ENCODE data around the gene BEND3. TPM values are rescaled to one million over a fixed set of nuclear protein-coding genes. Genes with fewer than 3 reads are reported as not detected.
"Not testable (repeated sequence)": the region's sequence is repeated elsewhere in the genome, so short reads cannot be mapped to it uniquely, and the experiment has no call there.

BEND3 gene
- polyA plus RNA-seq, 2 of the 4 experiments (the other 2 are of a cell fraction), result 2.2 to 2.3 TPM

GRCh38 chr6:107120404-107120803 lies 5.1 kb upstream of the BEND3 start:
- H3K9me3 ChIP-seq, result no peaks in the 10 kb centered on the region
- TF ChIP-seq EP300 (IDR thresholded peaks at IDR 0.05) (no peak), E2F6 (IDR thresholded peaks at IDR 0.05; ENCODE audit: borderline replicate concordance, low read depth) (no peak)
- H3K4me2 ChIP-seq, result no peak overlapping the region
- H3K4me3 ChIP-seq, result no peak overlapping the region
- FAIRE-seq (no peak), DNase-seq (ENCODE audit: low read depth in 1 of 2, low spot score in 1 of 2) (no peak), ATAC-seq (no peak)
- peaks cover 5% of the 10 kb centered on the region for H3K4me1 ChIP-seq
- 84% methylated on average over 4 of the region's 4 CpGs for WGBS (ENCODE audit: missing lambda C conversion rate)
- CTCF ChIA-PET, result interaction anchor here (0.7 to 1.4 kb wide), 3 partner anchors 9 to 785 kb away, joined by 3 to 7 read pairs (median 4); no protein-coding TSS in a partner anchor
- H3K27ac ChIP-seq, result no peak overlapping the region
- POLR2A ChIA-PET, result no interaction called here

GRCh38 chr6:107118976-107119375 lies 3.7 kb upstream of the BEND3 start:
- Histone ChIP-seq H3K4me2 (no peak overlapping the region), H3K4me1 (peaks cover 5% of the 10 kb centered on the region), H3K27ac (no peak overlapping the region), H3K4me3 (no peak overlapping the region), H3K9me3 (no peaks in the 10 kb centered on the region)
- ChIA-PET CTCF (interaction anchor here (0.7 kb wide), 1 partner anchor 91 kb away, joined by 3 read pairs; no protein-coding TSS in a partner anchor), POLR2A (no interaction called here)
- no peak for ATAC-seq
- no peak for DNase-seq (ENCODE audit: low read depth in 1 of 2, low spot score in 1 of 2)
- no peak for TF ChIP-seq HDAC2 (IDR thresholded peaks at IDR 0.05)
- no peak for TF ChIP-seq ZNF302 (CRISPR knock-in tag; IDR thresholded peaks at IDR 0.05)
- TF ChIP-seq, protein P1, sequence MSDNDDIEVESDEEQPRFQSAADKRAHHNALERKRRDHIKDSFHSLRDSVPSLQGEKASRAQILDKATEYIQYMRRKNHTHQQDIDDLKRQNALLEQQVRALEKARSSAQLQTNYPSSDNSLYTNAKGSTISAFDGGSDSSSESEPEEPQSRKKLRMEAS (IDR thresholded peaks at IDR 0.05), result no peak
- TF ChIP-seq RCOR1 (IDR thresholded peaks at IDR 0.05; ENCODE audit: low read depth, low read length), result no peak
- no peak for TF ChIP-seq ATOH8 (CRISPR knock-in tag; IDR thresholded peaks at IDR 0.05; ENCODE audit: low read depth)
- 80% methylated on average over 2 of the region's 2 CpGs for WGBS (ENCODE audit: missing lambda C conversion rate)
- no peak for FAIRE-seq

GRCh38 chr6:107118540-107118939 lies 3.2 kb upstream of the BEND3 start:
- H3K4me2 ChIP-seq; FAIRE-seq; POLR2A ChIA-PET; CTCF ChIA-PET; ATAC-seq; H3K4me3 ChIP-seq; H3K4me1 ChIP-seq; H3K27ac ChIP-seq; DNase-seq (ENCODE audit: low read depth in 1 of 2, low spot score in 1 of 2); H3K9me3 ChIP-seq: not testable (repeated sequence)
- WGBS (ENCODE audit: missing lambda C conversion rate), result 74% methylated on average over 9 of the region's 9 CpGs

DNA sequence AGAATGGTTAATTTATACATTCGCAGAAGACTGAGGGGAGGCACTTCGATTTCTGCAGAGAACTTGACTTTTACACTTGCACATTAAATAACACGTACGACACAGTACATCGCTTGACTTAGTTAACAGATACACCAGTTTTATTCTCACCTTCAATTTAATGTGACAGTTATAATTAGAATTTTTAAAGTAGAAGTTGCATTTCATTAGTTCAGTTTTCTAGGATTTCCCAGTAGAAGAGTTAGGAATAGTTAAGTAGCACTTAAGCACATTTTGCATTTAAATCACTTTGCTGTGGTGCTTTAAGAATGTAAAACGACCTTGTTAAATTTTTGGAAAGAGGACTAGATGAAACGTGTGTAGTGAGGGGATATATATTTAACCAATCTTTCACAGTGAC lies 1.6 kb upstream of the BEND3 start:
- no peak overlapping the region for H3K4me3 ChIP-seq
- FAIRE-seq, result no peak

DNA sequence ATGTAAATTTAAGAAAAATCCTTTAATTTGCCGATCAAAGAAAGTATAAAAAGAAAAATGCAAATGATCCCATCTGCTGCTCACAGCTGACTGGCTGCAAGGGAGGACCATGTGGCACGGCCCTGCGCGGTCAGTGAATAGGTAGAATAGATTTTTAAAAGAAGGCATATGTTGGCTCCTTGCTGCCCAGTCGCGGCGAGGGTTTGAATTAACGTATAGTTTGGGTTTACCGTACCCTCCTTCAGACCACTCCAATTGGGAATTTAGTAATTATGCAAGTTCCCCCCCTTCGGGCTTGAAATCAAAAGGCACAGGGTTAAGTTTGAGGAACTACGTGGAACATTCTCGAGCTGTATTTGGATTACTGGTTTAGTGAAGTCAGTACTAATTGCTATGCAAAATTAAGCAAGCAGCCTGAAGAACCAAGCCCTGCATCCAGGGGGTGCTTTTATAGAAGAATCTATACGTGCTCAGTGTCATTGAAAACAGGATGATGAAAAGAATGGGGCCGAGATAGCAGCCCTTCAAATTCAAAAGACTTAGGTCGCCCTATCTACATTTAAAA lies 1.1 kb upstream of the BEND3 start:
- TF ChIP-seq, protein P1 (IDR thresholded peaks at IDR 0.05), result peak; percentile 17; the same call in 1 of the 2 replicates
- TF ChIP-seq EHF (CRISPR knock-in tag; IDR thresholded peaks at IDR 0.05) (no peak), E2F6 (IDR thresholded peaks at IDR 0.05; ENCODE audit: borderline replicate concordance, low read depth) (0 out of 2 replicates have a peak, but pooled peaks have one; percentile 5), KDM1A (IDR thresholded peaks at IDR 0.05; ENCODE audit: low read depth) (no peak)
- peak overlapping the region; percentile 97 for H3K4me3 ChIP-seq
- ATAC-seq (peak in 1 of 2 experiments; percentile 66; a peak in 3 of 6 replicates), FAIRE-seq (no peak), DNase-seq (ENCODE audit: low read depth in 1 of 2, low spot score in 1 of 2) (peak in 1 of 2 experiments; percentile 18)
- H3K27ac ChIP-seq, result peak overlapping the region; percentile 97 to 100
- H3K9me3 ChIP-seq, result no peaks in the 10 kb centered on the region
- H3K4me1 ChIP-seq, result peaks cover 10% of the 10 kb centered on the region
- peak overlapping the region; percentile 81 for H3K4me2 ChIP-seq
- CTCF ChIA-PET, result interaction anchor here (1.0 kb wide), 3 partner anchors 10 to 342 kb away, joined by 3 to 7 read pairs (median 3); no protein-coding TSS in a partner anchor
- 59% methylated on average over 15 of the region's 15 CpGs for WGBS (ENCODE audit: missing lambda C conversion rate)
- POLR2A ChIA-PET, result interaction anchor here (1.1 to 1.2 kb wide), 2 partner anchors 343 to 840 kb away, joined by 3 to 5 read pairs; partner anchors contain the start of gene PDSS2

More for the DNA sequence above, 1.6 kb upstream of the BEND3 start:
- DNase-seq (ENCODE audit: low read depth in 1 of 2, low spot score in 1 of 2) (no peak), ATAC-seq (no peak)
- WGBS (ENCODE audit: missing lambda C conversion rate), result 78% methylated on average over 7 of the region's 7 CpGs
- Histone ChIP-seq H3K9me3 (no peaks in the 10 kb centered on the region), H3K27ac (no peak overlapping the region), H3K4me1 (peaks cover 10% of the 10 kb centered on the region), H3K4me2 (peak overlapping the region; percentile 81; the same call in 1 of the 3 replicates)
- ChIA-PET CTCF (interaction anchor here (1.0 kb wide), 1 partner anchor 88 kb away, joined by 3 read pairs; no protein-coding TSS in a partner anchor), POLR2A (no interaction called here)
- no peak for TF ChIP-seq POLR2A (IDR thresholded peaks at IDR 0.05; ENCODE audit: low read length)
- no peak for TF ChIP-seq FOXS1 (CRISPR knock-in tag; IDR thresholded peaks at IDR 0.05)
- TF ChIP-seq CBX8 (IDR thresholded peaks at IDR 0.05), result no peak
- no peak for TF ChIP-seq CHD2 (IDR thresholded peaks at IDR 0.05; ENCODE audit: low read length, partially characterized antibody)
- TF ChIP-seq, protein P2, sequence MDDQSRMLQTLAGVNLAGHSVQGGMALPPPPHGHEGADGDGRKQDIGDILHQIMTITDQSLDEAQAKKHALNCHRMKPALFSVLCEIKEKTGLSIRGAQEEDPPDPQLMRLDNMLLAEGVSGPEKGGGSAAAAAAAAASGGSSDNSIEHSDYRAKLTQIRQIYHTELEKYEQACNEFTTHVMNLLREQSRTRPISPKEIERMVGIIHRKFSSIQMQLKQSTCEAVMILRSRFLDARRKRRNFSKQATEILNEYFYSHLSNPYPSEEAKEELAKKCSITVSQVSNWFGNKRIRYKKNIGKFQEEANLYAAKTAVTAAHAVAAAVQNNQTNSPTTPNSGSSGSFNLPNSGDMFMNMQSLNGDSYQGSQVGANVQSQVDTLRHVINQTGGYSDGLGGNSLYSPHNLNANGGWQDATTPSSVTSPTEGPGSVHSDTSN (IDR thresholded peaks at IDR 0.05), result no peak
